Prostate gland (tissue), 2 donors: Measurements from ENCODE around the gene GLA. TPM values are rescaled to one million over a fixed set of nuclear protein-coding genes. Genes with fewer than 3 reads are reported as not detected.
A peak's percentile ranks its signal among the peaks of the same experiment; 100 is the strongest.

Experiments used
- DNase-seq: peaks from one replicate; pipeline ENCODE4 v3.0.0-alpha.2; 2019; ENCODE audit warnings: low spot score
- H3K27ac ChIP-seq, 2 donors: fragments of 200-600 bp; sonication (generic); 2 replicates each; pipeline ENCODE4 v1.5.1; 2017 to 2019
- H3K27me3 ChIP-seq: fragments of 200-600 bp; sonication (generic); replicated peaks from 2 replicates; pipeline ENCODE4 v1.5.1; 2019; ENCODE audit not compliant: insufficient read depth
- H3K36me3 ChIP-seq, 2 donors: fragments of 200-600 bp; sonication (generic); 1 replicate in 1 of 2; 2 replicates in 1 of 2; pipeline versions ENCODE4 v1.5.1 to v1.8.1; 2017 to 2019
- H3K4me1 ChIP-seq: fragments of 200-600 bp; sonication (generic); replicated peaks from 2 replicates; pipeline ENCODE4 v1.5.1; 2019
- H3K4me3 ChIP-seq, 2 donors: fragments of 200-600 bp; sonication (generic); 2 replicates each; pipeline ENCODE4 v1.5.1; 2017 to 2019
- H3K9me3 ChIP-seq: fragments of 200-600 bp; sonication (generic); 2 replicates; pipeline ENCODE4 v1.5.1; 2017
- CTCF ChIP-seq, 4 experiments: fragments of 200-600 bp in 2 of 4; fragments of 450-650 bp in 2 of 4; sonication (generic) in 2 of 4; IDR thresholded peaks; 1 replicate in 3 of 4; 2 replicates in 1 of 4; pipeline ENCODE4 v1.5.1; 2016 to 2019; ENCODE audit warnings: antibody characterized with exemption in 4 of 4, mild to moderate bottlenecking in 2 of 4, moderate library complexity in 2 of 4
- POLR2A ChIP-seq: fragments of 450-650 bp; IDR thresholded peaks from one replicate; pipeline ENCODE4 v1.6.1; 2016; ENCODE audit warnings: antibody characterized with exemption, mild to moderate bottlenecking
- POLR2AphosphoS5 ChIP-seq: sonication (generic); formaldehyde crosslinking; IDR thresholded peaks from one replicate; pipeline ENCODE4 v1.6.1; 2017; ENCODE audit warnings: antibody characterized with exemption
- whole genome bisulfite sequencing: methylation state at CpG from one replicate; pipeline ENCODE4 v1.1.5; 2018; 5-methylcytosine and 5-hydroxymethylcytosine counted together
- intact Hi-C: fragments of 100-400 bp; cut with DNase I; formaldehyde crosslinking; loops from one replicate; pipeline ENCODE4 v1.14.2; 2022
- total RNA-seq, 2 donors: library from RNA; depleted of rRNA; stranded (reverse); fragments of >200 nt; gene quantifications; one replicate each; pipeline ENCODE4 v1.1.0, GENCODE V29; 2016

GLA gene
- total RNA-seq, 2 donors from 2014 or later = 12.6 to 16.4 TPM

DNA sequence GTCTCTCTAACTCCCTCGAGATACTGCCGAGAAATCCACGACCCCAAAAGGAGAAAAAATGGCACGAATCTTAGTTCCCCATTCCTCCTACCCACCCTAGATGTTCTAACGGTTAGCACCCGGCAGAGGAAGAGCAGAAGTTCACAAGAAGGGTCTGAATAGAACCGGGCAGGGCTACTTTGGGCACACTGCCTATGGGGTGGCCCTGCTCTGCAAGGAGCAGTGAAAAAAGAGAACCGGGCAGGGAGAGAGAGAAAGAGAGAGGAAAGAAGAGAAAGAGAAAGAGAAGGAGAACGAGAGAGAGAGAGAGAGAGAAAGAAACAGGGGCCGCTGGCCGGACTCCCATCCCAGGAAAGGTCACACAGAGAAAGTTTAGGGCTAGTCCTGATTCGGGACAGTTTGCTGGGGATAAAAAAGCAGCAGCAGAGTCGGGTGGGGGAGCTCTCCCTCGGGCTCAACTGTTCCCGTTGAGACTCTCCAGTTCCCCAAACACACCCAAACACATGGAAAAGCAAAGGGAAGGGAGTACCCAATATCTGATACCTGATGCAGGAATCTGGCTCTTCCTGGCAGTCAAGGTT, 468 bp downstream of the GLA start:
- Histone ChIP-seq H3K9me3 (no peaks in the 10 kb centered on the region), H3K4me3 (peak overlapping the region; percentile 48 to 49), H3K36me3 (no peaks in the 10 kb centered on the region), H3K27ac (peak overlapping the region; percentile 94 to 95), H3K27me3 (no peaks in the 10 kb centered on the region), H3K4me1 (no peaks in the 10 kb centered on the region)
- WGBS = under 1% methylated on average over 15 of the region's 15 CpGs
- TF ChIP-seq POLR2A (no peak), CTCF (IDR thresholded peaks at IDR 0.05) (no peak), POLR2AphosphoS5 (no peak)
- DNase-seq = no peak
- intact Hi-C loops = no loop called here

DNA sequence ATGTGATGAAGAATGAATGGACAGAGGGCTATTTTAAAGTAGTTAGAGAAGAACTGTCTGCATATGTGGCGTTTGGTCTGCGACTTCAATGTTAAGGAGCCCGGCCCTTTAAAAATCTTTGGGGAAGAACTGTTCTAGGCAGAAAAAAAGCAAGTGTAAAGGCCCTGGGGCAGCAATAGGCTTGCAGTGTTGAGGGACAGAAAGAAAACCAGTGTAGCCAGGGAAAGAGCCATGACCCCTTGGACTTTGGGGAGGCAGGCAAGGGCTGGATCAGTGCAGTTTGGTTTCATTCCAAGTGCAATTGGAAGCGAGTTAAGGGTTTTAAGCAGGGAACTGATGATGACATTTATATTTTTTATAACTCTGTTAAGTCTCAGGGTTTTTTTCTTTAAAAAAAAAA, 7.9 kb downstream of the GLA start:
- TF ChIP-seq CTCF (IDR thresholded peaks at IDR 0.05) (no peak), POLR2AphosphoS5 (no peak), POLR2A (no peak)
- DNase-seq = no peak
- no peaks in the 10 kb centered on the region for H3K36me3 ChIP-seq

GRCh38 chrX:101398694-101399093, 9.0 kb downstream of the GLA start:
- Histone ChIP-seq H3K4me1 (no peaks in the 10 kb centered on the region), H3K36me3 (no peaks in the 10 kb centered on the region), H3K27me3 (no peaks in the 10 kb centered on the region), H3K27ac (no peak overlapping the region), H3K9me3 (no peaks in the 10 kb centered on the region), H3K4me3 (no peak overlapping the region)
- no peak for DNase-seq
- TF ChIP-seq CTCF (IDR thresholded peaks at IDR 0.05) = no peak
- no peak for TF ChIP-seq POLR2AphosphoS5
- TF ChIP-seq POLR2A = no peak
- WGBS = 83% methylated on average over 4 of the region's 4 CpGs
- intact Hi-C loops = no loop called here

More for the DNA sequence above, 7.9 kb downstream of the GLA start:
- Histone ChIP-seq H3K9me3 (no peaks in the 10 kb centered on the region), H3K27me3 (no peaks in the 10 kb centered on the region), H3K4me1 (no peaks in the 10 kb centered on the region), H3K4me3 (no peak overlapping the region), H3K27ac (no peak overlapping the region)
- intact Hi-C loops = no loop called here
- 96% methylated on average over 4 of the region's 4 CpGs for WGBS

DNA sequence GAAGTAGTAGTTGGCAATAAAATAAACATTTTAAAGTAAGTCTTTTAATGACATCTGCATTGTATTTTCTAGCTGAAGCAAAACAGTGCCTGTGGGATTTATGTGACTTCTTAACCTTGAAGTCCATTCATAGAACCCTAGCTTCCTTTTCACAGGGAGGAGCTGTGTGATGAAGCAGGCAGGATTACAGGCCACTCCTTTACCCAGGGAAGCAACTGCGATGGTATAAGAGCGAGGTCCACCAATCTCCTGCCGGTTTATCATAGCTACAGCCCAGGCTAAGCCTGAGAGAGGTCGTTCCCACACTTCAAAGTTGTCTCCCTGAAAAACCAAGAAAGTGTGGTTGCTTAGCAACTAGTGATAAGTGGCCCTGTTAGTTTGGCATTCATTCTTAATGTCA, 9.9 kb downstream of the GLA start:
- Histone ChIP-seq H3K36me3 (no peaks in the 10 kb centered on the region), H3K27ac (no peak overlapping the region), H3K27me3 (no peaks in the 10 kb centered on the region), H3K9me3 (no peaks in the 10 kb centered on the region), H3K4me1 (no peaks in the 10 kb centered on the region), H3K4me3 (no peak overlapping the region)
- no peak for TF ChIP-seq CTCF (IDR thresholded peaks at IDR 0.05)
- TF ChIP-seq POLR2AphosphoS5 = no peak
- TF ChIP-seq POLR2A = no peak
- 38% methylated on average over 4 of the region's 4 CpGs for WGBS
- intact Hi-C loops = no loop called here
- no peak for DNase-seq

DNA sequence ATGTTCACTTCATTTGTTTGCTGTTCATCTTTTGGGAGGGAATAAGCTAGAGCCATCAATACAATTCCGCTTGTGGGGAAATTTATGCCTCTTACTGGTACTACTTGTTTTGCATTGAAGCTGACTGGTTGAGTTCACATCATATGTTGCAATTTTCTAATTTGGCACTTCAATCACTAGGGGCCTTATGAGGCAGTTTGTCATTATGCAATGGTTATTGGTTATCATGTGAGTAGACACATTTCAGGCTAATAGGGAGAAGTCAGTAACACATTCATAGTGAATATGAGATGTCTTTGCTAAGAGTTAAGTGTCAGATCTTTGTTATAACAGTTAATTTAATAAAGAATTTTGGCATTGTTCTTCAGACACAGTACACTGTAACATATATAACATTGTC, 11.9 kb downstream of the GLA start:
- no peaks in the 10 kb centered on the region for H3K9me3 ChIP-seq
- H3K4me3 ChIP-seq = no peak overlapping the region
- TF ChIP-seq POLR2A (no peak), POLR2AphosphoS5 (no peak), CTCF (IDR thresholded peaks at IDR 0.05) (no peak)
- no peaks in the 10 kb centered on the region for H3K27me3 ChIP-seq
- no peaks in the 10 kb centered on the region for H3K4me1 ChIP-seq
- intact Hi-C loops = no loop called here
- DNase-seq = no peak
- no peak overlapping the region for H3K27ac ChIP-seq
- 85% methylated on average over 1 of the region's 1 CpG for WGBS
- H3K36me3 ChIP-seq = no peaks in the 10 kb centered on the region
